ENCODE measurements around the gene MYCBP.

The MYCBP gene

DNA sequence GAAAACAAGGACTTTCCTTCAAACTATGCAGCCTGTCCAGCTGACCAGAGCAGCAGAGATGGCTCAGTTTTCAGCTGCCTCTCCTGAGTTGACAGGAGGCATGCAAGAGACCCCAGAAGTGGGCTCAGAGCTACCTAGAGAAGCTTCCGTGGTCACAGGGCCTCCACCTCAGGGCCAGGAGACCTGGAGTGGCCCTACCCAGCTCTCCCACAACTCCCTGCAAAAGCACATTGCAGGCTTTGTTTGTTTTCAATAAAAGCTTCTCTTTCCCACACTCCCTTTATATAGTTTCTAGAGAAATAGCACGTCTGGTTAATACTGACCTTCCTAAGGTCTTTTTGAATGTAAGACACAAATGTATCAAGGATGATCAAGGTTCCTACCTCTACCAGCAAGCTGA, 53.6 kb downstream of the MYCBP start:
- H3K36me3 ChIP-seq (ENCODE audit: control insufficient read depth, insufficient read depth, low read length) = no peaks in the 10 kb centered on the region
- H3K9ac ChIP-seq (ENCODE audit: low read depth, low read length) = no peak overlapping the region
- H3K4me1 ChIP-seq (ENCODE audit: control insufficient read depth, insufficient read depth, low read length) = peaks cover 12% of the 10 kb centered on the region; the same call in 1 of the 2 replicates
- H3K27ac ChIP-seq (ENCODE audit: low read depth, low read length) = no peak overlapping the region
- H3K4me3 ChIP-seq (ENCODE audit: low read depth, low read length) = no peak overlapping the region
- 0 out of 2 replicates have a peak, but pooled peaks cover 5% of the 10 kb centered on the region for H3K9me3 ChIP-seq (ENCODE audit: control insufficient read depth, insufficient read depth, low read length)
- peaks cover 48% of the 10 kb centered on the region for H3K27me3 ChIP-seq (ENCODE audit: control insufficient read depth, insufficient read depth, low read length)

DNA sequence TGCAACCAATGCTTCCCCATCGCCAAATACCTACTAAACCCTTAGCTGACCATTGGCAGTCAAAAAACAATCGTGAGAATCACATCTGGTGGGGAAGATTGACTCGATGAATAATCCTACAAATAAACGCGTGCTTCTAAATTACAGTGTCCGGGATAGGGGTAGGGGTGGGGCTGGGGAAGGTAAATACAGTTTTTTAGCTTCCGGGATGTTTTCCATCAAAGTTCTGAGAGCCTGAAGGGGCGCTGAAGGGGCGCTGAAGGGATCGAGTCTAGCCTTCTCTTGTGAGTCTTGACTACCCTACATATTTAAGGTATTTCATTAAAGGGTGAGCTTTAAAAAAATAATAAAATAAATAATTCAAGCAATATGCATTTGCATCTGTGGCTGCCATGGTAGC, 54.1 kb downstream of the MYCBP start:
- peaks cover 16% of the 10 kb centered on the region for H3K4me1 ChIP-seq (ENCODE audit: control insufficient read depth, insufficient read depth, low read length)
- 0 out of 2 replicates have a peak, but pooled peaks cover 5% of the 10 kb centered on the region for H3K9me3 ChIP-seq (ENCODE audit: control insufficient read depth, insufficient read depth, low read length)
- H3K4me3 ChIP-seq (ENCODE audit: low read depth, low read length) = peak overlapping the region; percentile 70
- no peak overlapping the region for H3K9ac ChIP-seq (ENCODE audit: low read depth, low read length)
- H3K36me3 ChIP-seq (ENCODE audit: control insufficient read depth, insufficient read depth, low read length) = no peaks in the 10 kb centered on the region
- H3K27ac ChIP-seq (ENCODE audit: low read depth, low read length) = no peak overlapping the region
- peaks cover 53% of the 10 kb centered on the region for H3K27me3 ChIP-seq (ENCODE audit: control insufficient read depth, insufficient read depth, low read length)

- Histone ChIP-seq H3K9ac (ENCODE audit: low read depth, low read length) (no peak overlapping the region), H3K36me3 (ENCODE audit: control insufficient read depth, insufficient read depth, low read length) (no peaks in the 10 kb centered on the region), H3K4me1 (ENCODE audit: control insufficient read depth, insufficient read depth, low read length) (peaks cover 20% of the 10 kb centered on the region), H3K4me3 (ENCODE audit: low read depth, low read length) (peak overlapping the region; percentile 70), H3K27ac (ENCODE audit: low read depth, low read length) (no peak overlapping the region), H3K9me3 (ENCODE audit: control insufficient read depth, insufficient read depth, low read length) (0 out of 2 replicates have a peak, but pooled peaks cover 5% of the 10 kb centered on the region), H3K27me3 (ENCODE audit: control insufficient read depth, insufficient read depth, low read length) (peaks cover 58% of the 10 kb centered on the region)
Observed at GRCh38 chr1:38818175-38818976, 54.8 kb downstream of the MYCBP start.

- Histone ChIP-seq H3K36me3 (ENCODE audit: control insufficient read depth, insufficient read depth, low read length) (no peaks in the 10 kb centered on the region), H3K4me1 (ENCODE audit: control insufficient read depth, insufficient read depth, low read length) (peaks cover 20% of the 10 kb centered on the region), H3K9ac (ENCODE audit: low read depth, low read length) (no peak overlapping the region), H3K27ac (ENCODE audit: low read depth, low read length) (no peak overlapping the region), H3K27me3 (ENCODE audit: control insufficient read depth, insufficient read depth, low read length) (peaks cover 58% of the 10 kb centered on the region), H3K4me3 (ENCODE audit: low read depth, low read length) (peak overlapping the region; percentile 70), H3K9me3 (ENCODE audit: control insufficient read depth, insufficient read depth, low read length) (0 out of 2 replicates have a peak, but pooled peaks cover 5% of the 10 kb centered on the region)
Observed at GRCh38 chr1:38817267-38818174, 55.6 kb downstream of the MYCBP start.

- no peak overlapping the region for H3K4me3 ChIP-seq (ENCODE audit: low read depth, low read length)
- H3K9me3 ChIP-seq (ENCODE audit: control insufficient read depth, insufficient read depth, low read length) = 0 out of 2 replicates have a peak, but pooled peaks cover 5% of the 10 kb centered on the region
- no peaks in the 10 kb centered on the region for H3K36me3 ChIP-seq (ENCODE audit: control insufficient read depth, insufficient read depth, low read length)
- H3K9ac ChIP-seq (ENCODE audit: low read depth, low read length) = no peak overlapping the region
- peaks cover 20% of the 10 kb centered on the region for H3K4me1 ChIP-seq (ENCODE audit: control insufficient read depth, insufficient read depth, low read length)
- no peak overlapping the region for H3K27ac ChIP-seq (ENCODE audit: low read depth, low read length)
- peaks cover 60% of the 10 kb centered on the region for H3K27me3 ChIP-seq (ENCODE audit: control insufficient read depth, insufficient read depth, low read length)
Observed at GRCh38 chr1:38815903-38816627, 57.1 kb downstream of the MYCBP start.

- Histone ChIP-seq H3K4me3 (ENCODE audit: low read depth, low read length) (no peak overlapping the region), H3K27ac (ENCODE audit: low read depth, low read length) (no peak overlapping the region), H3K36me3 (ENCODE audit: control insufficient read depth, insufficient read depth, low read length) (no peaks in the 10 kb centered on the region), H3K9ac (ENCODE audit: low read depth, low read length) (no peak overlapping the region), H3K4me1 (ENCODE audit: control insufficient read depth, insufficient read depth, low read length) (peaks cover 20% of the 10 kb centered on the region), H3K9me3 (ENCODE audit: control insufficient read depth, insufficient read depth, low read length) (0 out of 2 replicates have a peak, but pooled peaks cover 5% of the 10 kb centered on the region), H3K27me3 (ENCODE audit: control insufficient read depth, insufficient read depth, low read length) (peaks cover 62% of the 10 kb centered on the region)
Observed at GRCh38 chr1:38814984-38815464, 58.1 kb downstream of the MYCBP start.

DNA sequence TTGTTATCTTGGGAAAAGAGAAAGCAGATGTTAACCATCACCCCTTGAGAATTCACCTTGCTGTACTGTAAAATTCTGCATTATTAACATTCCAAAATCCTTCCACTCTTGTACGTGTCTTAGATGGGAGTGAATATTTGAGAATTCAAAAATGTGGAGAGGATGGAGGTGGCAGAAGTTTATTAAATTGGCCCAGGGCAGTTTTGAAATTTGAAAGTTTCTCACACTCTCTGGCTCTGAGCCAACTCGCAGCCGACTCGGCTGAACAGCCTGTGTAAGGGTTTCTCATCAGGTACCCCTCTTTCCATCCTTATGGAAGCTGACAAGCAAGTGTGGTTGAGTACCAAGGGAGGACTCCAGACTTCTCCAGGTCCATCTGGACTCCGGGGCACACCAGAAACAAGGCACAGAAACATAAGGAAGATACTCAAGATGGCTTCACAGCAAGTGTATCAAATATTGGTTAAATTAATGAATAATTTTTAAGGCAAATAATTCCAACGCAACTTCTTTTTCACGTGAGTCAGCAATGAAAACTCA, 58.6 kb downstream of the MYCBP start:
- H3K4me1 ChIP-seq (ENCODE audit: control insufficient read depth, insufficient read depth, low read length) = peaks cover 19% of the 10 kb centered on the region
- peaks cover 57% of the 10 kb centered on the region for H3K27me3 ChIP-seq (ENCODE audit: control insufficient read depth, insufficient read depth, low read length)
- no peak overlapping the region for H3K9ac ChIP-seq (ENCODE audit: low read depth, low read length)
- H3K27ac ChIP-seq (ENCODE audit: low read depth, low read length) = no peak overlapping the region
- no peaks in the 10 kb centered on the region for H3K36me3 ChIP-seq (ENCODE audit: control insufficient read depth, insufficient read depth, low read length)
- H3K9me3 ChIP-seq (ENCODE audit: control insufficient read depth, insufficient read depth, low read length) = 0 out of 2 replicates have a peak, but pooled peaks cover 5% of the 10 kb centered on the region
- H3K4me3 ChIP-seq (ENCODE audit: low read depth, low read length) = no peak overlapping the region

GRCh38 chr1:38812981-38813380, 60.2 kb downstream of the MYCBP start:
- Histone ChIP-seq H3K9me3 (ENCODE audit: control insufficient read depth, insufficient read depth, low read length) (0 out of 2 replicates have a peak, but pooled peaks cover 5% of the 10 kb centered on the region), H3K4me1 (ENCODE audit: control insufficient read depth, insufficient read depth, low read length) (peaks cover 17% of the 10 kb centered on the region), H3K4me3 (ENCODE audit: low read depth, low read length) (no peak overlapping the region), H3K27me3 (ENCODE audit: control insufficient read depth, insufficient read depth, low read length) (peaks cover 53% of the 10 kb centered on the region), H3K9ac (ENCODE audit: low read depth, low read length) (no peak overlapping the region), H3K27ac (ENCODE audit: low read depth, low read length) (no peak overlapping the region), H3K36me3 (ENCODE audit: control insufficient read depth, insufficient read depth, low read length) (no peaks in the 10 kb centered on the region)

Measured in HUES48 (cell line).